Lower lobe of right lung (tissue), 2 donors: ENCODE measurements around the gene SAMD9. TPM values are rescaled to one million over a fixed set of nuclear protein-coding genes. Genes with fewer than 3 reads are reported as not detected.
A peak's percentile ranks its signal among the peaks of the same experiment; 100 is the strongest.
"Not testable (repeated sequence)": the region's sequence is repeated elsewhere in the genome, so short reads cannot be mapped to it uniquely, and the experiment has no call there.

Experiments
- ATAC-seq, 2 donors: fragments of 200-7000 bp; cut with Tn5 transposase; one replicate each; pipeline ENCODE4 v1.9.1; 2020 to 2022; ENCODE audit warnings: mild to moderate bottlenecking in 2 of 2, moderate library complexity in 2 of 2
- DNase-seq: peaks from one replicate; pipeline ENCODE4 v3.0.0-alpha.2; 2020
- H3K27ac ChIP-seq: fragments of 200-600 bp; one replicate; pipeline ENCODE4 v1.8.0; 2022
- H3K27me3 ChIP-seq: fragments of 200-600 bp; one replicate; pipeline ENCODE4 v1.8.0; 2022; ENCODE audit warnings: low read depth
- H3K36me3 ChIP-seq: fragments of 200-600 bp; one replicate; pipeline ENCODE4 v1.8.0; 2022; ENCODE audit warnings: mild to moderate bottlenecking
- H3K4me1 ChIP-seq: fragments of 200-600 bp; one replicate; pipeline ENCODE4 v1.8.0; 2022
- H3K4me3 ChIP-seq: fragments of 200-600 bp; one replicate; pipeline ENCODE4 v1.8.0; 2022; ENCODE audit warnings: mild to moderate bottlenecking
- H3K9me3 ChIP-seq: fragments of 200-600 bp; one replicate; pipeline ENCODE4 v1.8.0; 2022
- intact Hi-C: fragments of 100-400 bp; cut with DNase I; formaldehyde crosslinking; loops from one replicate; pipeline ENCODE4 v1.11.0; 2022
- total RNA-seq: library from RNA; stranded (reverse); fragmentation: NEBNext Ultra II Directional; extraction: Animal tissue kit (Norgen Biotek cat#: 25700); gene quantifications from one replicate; pipeline ENCODE4 v1.2.1, GENCODE V29; 2021
- TF ChIP-seq, protein P1 (sequence below): fragments of 200-600 bp; IDR thresholded peaks from one replicate; pipeline ENCODE4 v1.8.0; 2022; ENCODE audit warnings: antibody characterized with exemption, mild to moderate bottlenecking
- donor health status: DM: no; HTN: yes; CAD: no; lungs with severe emphysema.

SAMD9 gene
- total RNA-seq, 1 donor from 2014 or later = 24.3 TPM

DNA sequence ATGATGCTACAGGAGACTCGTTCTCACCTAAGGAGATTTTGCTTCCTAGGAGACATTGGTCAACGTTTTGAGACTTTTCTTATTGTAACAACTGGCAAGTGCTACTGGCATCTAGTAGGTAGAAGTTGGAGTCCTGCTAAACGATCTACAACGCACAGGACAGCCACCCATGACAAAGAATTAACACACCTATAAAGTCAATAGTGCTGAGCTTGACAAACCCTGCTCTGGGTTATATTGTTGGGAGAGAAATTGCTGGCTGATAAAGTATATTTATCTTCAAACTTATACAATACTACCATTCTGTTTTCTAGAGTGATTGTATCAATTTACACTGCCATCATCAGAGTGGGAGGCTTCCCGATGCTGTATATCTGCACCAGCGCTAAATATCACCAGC lies 57.8 kb downstream of the SAMD9 start:
- Histone ChIP-seq H3K9me3 (no peaks in the 10 kb centered on the region), H3K4me1 (no peaks in the 10 kb centered on the region), H3K27ac (no peak overlapping the region), H3K27me3 (no peaks in the 10 kb centered on the region), H3K4me3 (no peak overlapping the region), H3K36me3 (no peaks in the 10 kb centered on the region)
- ATAC-seq = no peak
- TF ChIP-seq, protein P1, sequence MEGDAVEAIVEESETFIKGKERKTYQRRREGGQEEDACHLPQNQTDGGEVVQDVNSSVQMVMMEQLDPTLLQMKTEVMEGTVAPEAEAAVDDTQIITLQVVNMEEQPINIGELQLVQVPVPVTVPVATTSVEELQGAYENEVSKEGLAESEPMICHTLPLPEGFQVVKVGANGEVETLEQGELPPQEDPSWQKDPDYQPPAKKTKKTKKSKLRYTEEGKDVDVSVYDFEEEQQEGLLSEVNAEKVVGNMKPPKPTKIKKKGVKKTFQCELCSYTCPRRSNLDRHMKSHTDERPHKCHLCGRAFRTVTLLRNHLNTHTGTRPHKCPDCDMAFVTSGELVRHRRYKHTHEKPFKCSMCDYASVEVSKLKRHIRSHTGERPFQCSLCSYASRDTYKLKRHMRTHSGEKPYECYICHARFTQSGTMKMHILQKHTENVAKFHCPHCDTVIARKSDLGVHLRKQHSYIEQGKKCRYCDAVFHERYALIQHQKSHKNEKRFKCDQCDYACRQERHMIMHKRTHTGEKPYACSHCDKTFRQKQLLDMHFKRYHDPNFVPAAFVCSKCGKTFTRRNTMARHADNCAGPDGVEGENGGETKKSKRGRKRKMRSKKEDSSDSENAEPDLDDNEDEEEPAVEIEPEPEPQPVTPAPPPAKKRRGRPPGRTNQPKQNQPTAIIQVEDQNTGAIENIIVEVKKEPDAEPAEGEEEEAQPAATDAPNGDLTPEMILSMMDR = no peak
- intact Hi-C loops = no loop called here
- DNase-seq = no peak

DNA sequence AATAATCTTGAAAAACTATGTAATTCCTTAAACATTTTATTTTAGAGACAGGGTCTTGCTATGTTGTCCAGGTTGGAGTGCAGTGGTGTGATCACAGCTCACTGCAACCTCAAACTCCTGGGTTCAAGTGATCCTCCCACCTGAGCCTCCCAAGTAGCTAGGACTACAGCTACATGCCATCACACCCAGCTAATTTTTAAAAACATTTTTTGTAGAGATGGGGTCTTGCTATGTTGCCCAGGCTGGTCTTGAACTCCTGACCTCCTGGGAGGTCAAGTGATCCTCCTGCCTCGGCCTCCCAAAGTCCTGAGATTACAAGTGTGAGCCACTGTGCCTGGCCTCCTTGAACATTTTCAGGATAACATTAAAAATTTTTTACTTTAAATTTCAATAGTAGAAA lies 61.2 kb downstream of the SAMD9 start:
- H3K36me3 ChIP-seq, H3K4me3 ChIP-seq, DNase-seq, H3K27ac ChIP-seq, intact Hi-C loops, H3K4me1 ChIP-seq, H3K27me3 ChIP-seq, ATAC-seq, H3K9me3 ChIP-seq: not testable (repeated sequence)

DNA sequence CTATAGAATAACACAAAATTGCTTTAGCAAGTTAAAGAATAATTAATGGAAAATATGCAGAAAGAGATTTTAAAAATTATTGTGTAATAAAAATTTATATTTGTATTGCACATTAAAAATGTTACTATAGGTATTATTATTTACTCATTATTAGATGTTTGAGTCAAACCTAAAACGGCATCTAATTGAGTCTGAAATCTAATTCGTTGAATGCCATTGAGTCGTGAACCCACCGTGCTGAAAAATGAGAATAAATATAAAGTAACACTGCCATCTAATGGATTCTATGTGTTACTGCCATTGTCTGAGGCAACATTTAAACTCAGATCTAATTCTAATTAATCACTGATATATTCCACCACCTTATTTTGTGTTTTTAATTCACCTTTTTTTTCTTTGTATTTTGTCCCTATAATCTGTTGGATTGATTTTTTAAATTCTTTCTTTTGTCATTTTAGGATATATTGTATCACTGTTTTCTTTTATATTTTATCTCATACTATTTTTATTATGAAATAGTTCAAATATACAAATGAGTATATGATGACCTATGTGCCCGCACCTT lies 62.2 kb downstream of the SAMD9 start:
- Histone ChIP-seq H3K4me3 (no peak overlapping the region), H3K27me3 (no peaks in the 10 kb centered on the region), H3K4me1 (no peaks in the 10 kb centered on the region), H3K27ac (no peak overlapping the region), H3K36me3 (no peaks in the 10 kb centered on the region), H3K9me3 (no peaks in the 10 kb centered on the region)
- TF ChIP-seq, protein P1 = peak; percentile 81
- ATAC-seq = peak in 1 of 2 donors; percentile 65
- no peak for DNase-seq
- intact Hi-C loops = no loop called here

DNA sequence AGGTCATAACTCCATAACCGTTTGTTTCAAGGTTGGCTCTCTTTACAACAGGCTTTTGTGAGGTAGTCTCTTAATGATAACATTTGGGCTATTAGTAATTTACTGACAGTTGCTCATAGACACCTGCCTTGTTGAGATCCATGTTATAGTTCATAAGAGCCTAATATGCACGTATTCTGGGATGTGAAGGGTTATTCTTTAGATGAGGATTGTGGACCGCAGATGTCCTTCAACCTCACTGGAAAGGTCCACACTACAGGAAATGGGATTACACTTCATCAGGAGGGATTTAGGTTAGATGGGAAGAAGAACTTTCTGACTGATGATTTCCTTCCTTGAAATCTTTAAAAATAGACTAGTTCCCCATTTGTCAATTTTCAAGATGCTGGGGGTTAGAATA lies 62.8 kb downstream of the SAMD9 start:
- Histone ChIP-seq H3K27ac (no peak overlapping the region), H3K9me3 (no peaks in the 10 kb centered on the region), H3K36me3 (no peaks in the 10 kb centered on the region), H3K4me1 (no peaks in the 10 kb centered on the region), H3K4me3 (no peak overlapping the region), H3K27me3 (no peaks in the 10 kb centered on the region)
- DNase-seq (no peak), ATAC-seq (no peak)
- intact Hi-C loops = no loop called here
- TF ChIP-seq, protein P1 = no peak

DNA sequence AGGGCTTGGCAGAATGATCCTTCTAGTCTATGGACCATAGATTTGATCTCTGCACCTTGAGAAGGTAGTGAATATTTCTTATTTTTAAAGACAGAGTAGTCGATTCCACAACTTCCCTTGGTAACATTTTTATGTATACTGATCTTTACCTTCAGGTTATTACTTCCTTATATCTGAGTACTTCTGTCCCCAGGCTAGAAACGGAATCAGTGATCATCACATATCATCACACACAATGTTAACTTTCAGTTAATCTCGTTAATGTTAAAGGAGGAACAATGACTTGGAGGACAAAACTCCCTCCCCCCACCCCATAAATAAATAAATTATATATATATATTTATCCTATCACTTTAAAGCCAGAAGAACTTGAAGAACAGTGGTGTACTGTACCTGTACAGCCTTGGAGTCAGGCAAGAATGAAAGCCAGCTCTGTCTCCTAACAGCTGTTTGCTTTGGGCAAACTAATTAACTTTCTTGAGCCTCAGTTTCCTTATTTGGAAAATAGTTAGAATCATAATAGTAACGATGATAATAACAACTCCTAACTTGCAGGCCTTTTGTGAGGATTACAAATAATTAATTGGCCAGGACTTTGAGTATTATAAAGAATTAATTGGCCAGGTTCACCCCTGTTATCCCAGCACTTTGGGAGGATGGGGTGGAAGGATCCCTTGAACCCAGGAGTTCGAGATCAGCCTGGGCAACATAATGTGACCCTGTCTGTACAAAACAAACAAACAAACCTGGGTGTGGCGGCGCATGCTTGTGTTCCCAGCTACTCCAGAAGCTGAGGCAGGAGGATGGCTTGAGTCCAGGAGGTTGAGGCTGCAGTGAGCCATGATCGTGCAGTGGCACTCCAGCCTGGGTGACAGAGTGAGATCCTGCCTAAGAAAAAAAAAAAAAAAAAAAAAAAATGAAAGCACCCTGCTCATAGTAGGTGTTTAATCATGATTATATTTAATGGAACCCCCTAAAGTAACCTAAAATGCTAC lies 63.5 kb downstream of the SAMD9 start:
- intact Hi-C loops = no loop called here
- TF ChIP-seq, protein P1 = no peak
- ATAC-seq = no peak

More for the DNA sequence above, 63.5 kb downstream of the SAMD9 start:
- no peak overlapping the region for H3K27ac ChIP-seq
- no peaks in the 10 kb centered on the region for H3K27me3 ChIP-seq
- no peak for DNase-seq
- no peaks in the 10 kb centered on the region for H3K9me3 ChIP-seq
- no peak overlapping the region for H3K4me3 ChIP-seq
- H3K36me3 ChIP-seq = no peaks in the 10 kb centered on the region
- no peaks in the 10 kb centered on the region for H3K4me1 ChIP-seq
